ENCODE measurements around the gene LOXHD1.

LOXHD1 gene

GRCh38 chr18:46596119-46596518 is 60.9 kb downstream of the LOXHD1 start:
- H3K36me3 ChIP-seq (ENCODE audit: control insufficient read depth, insufficient read depth, low read length): no peaks in the 10 kb centered on the region
- H3K9ac ChIP-seq (ENCODE audit: low read length): no peak overlapping the region
- no peaks in the 10 kb centered on the region for H3K27me3 ChIP-seq (ENCODE audit: control insufficient read depth, insufficient read depth, low read length)
- no peaks in the 10 kb centered on the region for H3K4me1 ChIP-seq (ENCODE audit: control insufficient read depth, insufficient read depth, low read length)
- no peaks in the 10 kb centered on the region for H3K9me3 ChIP-seq (ENCODE audit: control insufficient read depth, insufficient read depth, low read depth, low read length)
- H3K27ac ChIP-seq (ENCODE audit: low read depth, low read length): no peak overlapping the region
- H3K4me3 ChIP-seq (ENCODE audit: low read depth, low read length): no peak overlapping the region

GRCh38 chr18:46591783-46592391 is 65.1 kb downstream of the LOXHD1 start:
- no peak overlapping the region for H3K27ac ChIP-seq (ENCODE audit: low read depth, low read length)
- no peak overlapping the region for H3K4me3 ChIP-seq (ENCODE audit: low read depth, low read length)
- no peaks in the 10 kb centered on the region for H3K9me3 ChIP-seq (ENCODE audit: control insufficient read depth, insufficient read depth, low read depth, low read length)
- no peak overlapping the region for H3K9ac ChIP-seq (ENCODE audit: low read length)
- no peaks in the 10 kb centered on the region for H3K36me3 ChIP-seq (ENCODE audit: control insufficient read depth, insufficient read depth, low read length)
- no peaks in the 10 kb centered on the region for H3K4me1 ChIP-seq (ENCODE audit: control insufficient read depth, insufficient read depth, low read length)
- H3K27me3 ChIP-seq (ENCODE audit: control insufficient read depth, insufficient read depth, low read length): no peaks in the 10 kb centered on the region

- Histone ChIP-seq H3K9ac (ENCODE audit: low read length) (no peak overlapping the region), H3K4me3 (ENCODE audit: low read depth, low read length) (no peak overlapping the region), H3K4me1 (ENCODE audit: control insufficient read depth, insufficient read depth, low read length) (no peaks in the 10 kb centered on the region), H3K36me3 (ENCODE audit: control insufficient read depth, insufficient read depth, low read length) (no peaks in the 10 kb centered on the region), H3K27me3 (ENCODE audit: control insufficient read depth, insufficient read depth, low read length) (no peaks in the 10 kb centered on the region), H3K9me3 (ENCODE audit: control insufficient read depth, insufficient read depth, low read depth, low read length) (no peaks in the 10 kb centered on the region), H3K27ac (ENCODE audit: low read depth, low read length) (no peak overlapping the region)
Measured at GRCh38 chr18:46590103-46590502, 66.9 kb downstream of the LOXHD1 start.

GRCh38 chr18:46588971-46589660 is 67.9 kb downstream of the LOXHD1 start:
- no peaks in the 10 kb centered on the region for H3K4me1 ChIP-seq (ENCODE audit: control insufficient read depth, insufficient read depth, low read length)
- no peaks in the 10 kb centered on the region for H3K36me3 ChIP-seq (ENCODE audit: control insufficient read depth, insufficient read depth, low read length)
- H3K27me3 ChIP-seq (ENCODE audit: control insufficient read depth, insufficient read depth, low read length): no peaks in the 10 kb centered on the region
- H3K9me3 ChIP-seq (ENCODE audit: control insufficient read depth, insufficient read depth, low read depth, low read length): no peaks in the 10 kb centered on the region
- no peak overlapping the region for H3K4me3 ChIP-seq (ENCODE audit: low read depth, low read length)
- H3K9ac ChIP-seq (ENCODE audit: low read length): no peak overlapping the region
- H3K27ac ChIP-seq (ENCODE audit: low read depth, low read length): no peak overlapping the region

GRCh38 chr18:46587600-46587999 is 69.4 kb downstream of the LOXHD1 start:
- no peaks in the 10 kb centered on the region for H3K36me3 ChIP-seq (ENCODE audit: control insufficient read depth, insufficient read depth, low read length)
- no peaks in the 10 kb centered on the region for H3K9me3 ChIP-seq (ENCODE audit: control insufficient read depth, insufficient read depth, low read depth, low read length)
- no peak overlapping the region for H3K27ac ChIP-seq (ENCODE audit: low read depth, low read length)
- H3K4me1 ChIP-seq (ENCODE audit: control insufficient read depth, insufficient read depth, low read length): no peaks in the 10 kb centered on the region
- no peak overlapping the region for H3K9ac ChIP-seq (ENCODE audit: low read length)
- no peak overlapping the region for H3K4me3 ChIP-seq (ENCODE audit: low read depth, low read length)
- H3K27me3 ChIP-seq (ENCODE audit: control insufficient read depth, insufficient read depth, low read length): no peaks in the 10 kb centered on the region

GRCh38 chr18:46583711-46584110 is 73.3 kb downstream of the LOXHD1 start:
- Histone ChIP-seq H3K4me1 (ENCODE audit: control insufficient read depth, insufficient read depth, low read length) (no peaks in the 10 kb centered on the region), H3K36me3 (ENCODE audit: control insufficient read depth, insufficient read depth, low read length) (no peaks in the 10 kb centered on the region), H3K9ac (ENCODE audit: low read length) (no peak overlapping the region), H3K4me3 (ENCODE audit: low read depth, low read length) (no peak overlapping the region), H3K27me3 (ENCODE audit: control insufficient read depth, insufficient read depth, low read length) (no peaks in the 10 kb centered on the region), H3K9me3 (ENCODE audit: control insufficient read depth, insufficient read depth, low read depth, low read length) (peaks cover 8% of the 10 kb centered on the region), H3K27ac (ENCODE audit: low read depth, low read length) (no peak overlapping the region)

GRCh38 chr18:46581648-46582047 is 75.4 kb downstream of the LOXHD1 start:
- Histone ChIP-seq H3K4me1 (ENCODE audit: control insufficient read depth, insufficient read depth, low read length) (no peaks in the 10 kb centered on the region), H3K36me3 (ENCODE audit: control insufficient read depth, insufficient read depth, low read length) (no peaks in the 10 kb centered on the region), H3K4me3 (ENCODE audit: low read depth, low read length) (no peak overlapping the region), H3K27me3 (ENCODE audit: control insufficient read depth, insufficient read depth, low read length) (no peaks in the 10 kb centered on the region), H3K9ac (ENCODE audit: low read length) (no peak overlapping the region), H3K27ac (ENCODE audit: low read depth, low read length) (no peak overlapping the region), H3K9me3 (ENCODE audit: control insufficient read depth, insufficient read depth, low read depth, low read length) (peaks cover 8% of the 10 kb centered on the region)

- H3K36me3 ChIP-seq (ENCODE audit: control insufficient read depth, insufficient read depth, low read length): no peaks in the 10 kb centered on the region
- H3K9ac ChIP-seq (ENCODE audit: low read length): no peak overlapping the region
- H3K4me3 ChIP-seq (ENCODE audit: low read depth, low read length): no peak overlapping the region
- peaks cover 8% of the 10 kb centered on the region for H3K9me3 ChIP-seq (ENCODE audit: control insufficient read depth, insufficient read depth, low read depth, low read length)
- no peaks in the 10 kb centered on the region for H3K4me1 ChIP-seq (ENCODE audit: control insufficient read depth, insufficient read depth, low read length)
- no peaks in the 10 kb centered on the region for H3K27me3 ChIP-seq (ENCODE audit: control insufficient read depth, insufficient read depth, low read length)
- no peak overlapping the region for H3K27ac ChIP-seq (ENCODE audit: low read depth, low read length)
Measured at GRCh38 chr18:46578987-46579386, 78.0 kb downstream of the LOXHD1 start.

- Histone ChIP-seq H3K4me3 (ENCODE audit: low read depth, low read length) (no peak overlapping the region), H3K27ac (ENCODE audit: low read depth, low read length) (no peak overlapping the region), H3K36me3 (ENCODE audit: control insufficient read depth, insufficient read depth, low read length) (no peaks in the 10 kb centered on the region), H3K9me3 (ENCODE audit: control insufficient read depth, insufficient read depth, low read depth, low read length) (peaks cover 8% of the 10 kb centered on the region), H3K27me3 (ENCODE audit: control insufficient read depth, insufficient read depth, low read length) (no peaks in the 10 kb centered on the region), H3K9ac (ENCODE audit: low read length) (no peak overlapping the region), H3K4me1 (ENCODE audit: control insufficient read depth, insufficient read depth, low read length) (no peaks in the 10 kb centered on the region)
Measured at GRCh38 chr18:46577546-46577945, 79.5 kb downstream of the LOXHD1 start.

- Histone ChIP-seq H3K4me1 (ENCODE audit: control insufficient read depth, insufficient read depth, low read length) (no peaks in the 10 kb centered on the region), H3K27me3 (ENCODE audit: control insufficient read depth, insufficient read depth, low read length) (no peaks in the 10 kb centered on the region), H3K9me3 (ENCODE audit: control insufficient read depth, insufficient read depth, low read depth, low read length) (no peaks in the 10 kb centered on the region; the same call in 1 of the 2 replicates), H3K4me3 (ENCODE audit: low read depth, low read length) (no peak overlapping the region), H3K9ac (ENCODE audit: low read length) (no peak overlapping the region), H3K27ac (ENCODE audit: low read depth, low read length) (no peak overlapping the region), H3K36me3 (ENCODE audit: control insufficient read depth, insufficient read depth, low read length) (no peaks in the 10 kb centered on the region)
Measured at GRCh38 chr18:46575851-46576250, 81.2 kb downstream of the LOXHD1 start.

- no peak overlapping the region for H3K9ac ChIP-seq (ENCODE audit: low read length)
- H3K9me3 ChIP-seq (ENCODE audit: control insufficient read depth, insufficient read depth, low read depth, low read length): no peaks in the 10 kb centered on the region
- H3K4me3 ChIP-seq (ENCODE audit: low read depth, low read length): no peak overlapping the region
- no peaks in the 10 kb centered on the region for H3K27me3 ChIP-seq (ENCODE audit: control insufficient read depth, insufficient read depth, low read length)
- no peak overlapping the region for H3K27ac ChIP-seq (ENCODE audit: low read depth, low read length)
- H3K4me1 ChIP-seq (ENCODE audit: control insufficient read depth, insufficient read depth, low read length): no peaks in the 10 kb centered on the region
- no peaks in the 10 kb centered on the region for H3K36me3 ChIP-seq (ENCODE audit: control insufficient read depth, insufficient read depth, low read length)
Measured at GRCh38 chr18:46574743-46575115, 82.3 kb downstream of the LOXHD1 start.
